NCI-H187 (cell line): Measurements from ENCODE around the gene BBS4.
"Not testable (repeated sequence)": the region's sequence is repeated elsewhere in the genome, so short reads cannot be mapped to it uniquely, and the experiment has no call there.

Experiments
- DNase-seq, 2 experiments: peaks; one replicate each; lab custom pipeline; 2025; lab: John Stamatoyannopoulos, UW

BBS4 gene

DNA sequence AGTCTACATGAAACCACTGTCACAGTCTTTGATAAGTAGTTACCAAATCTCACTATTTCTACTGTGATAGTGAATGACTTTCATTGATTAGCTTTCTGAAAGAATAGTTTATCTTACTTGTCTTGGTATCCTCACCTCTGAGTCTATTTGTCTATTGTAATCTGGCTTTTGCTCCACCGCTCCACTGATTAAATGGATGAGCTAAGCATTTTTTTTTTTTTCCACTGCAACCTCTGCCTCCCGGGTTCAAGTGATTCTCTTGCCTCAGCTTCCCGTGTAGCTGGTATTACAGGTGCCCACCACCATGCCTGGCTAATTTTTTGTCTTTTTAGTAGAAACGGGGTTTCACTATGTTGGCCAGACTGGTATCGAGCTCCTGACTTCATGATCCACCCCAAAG is 12.9 kb downstream of the BBS4 start:
- DNase-seq: no peak

DNA sequence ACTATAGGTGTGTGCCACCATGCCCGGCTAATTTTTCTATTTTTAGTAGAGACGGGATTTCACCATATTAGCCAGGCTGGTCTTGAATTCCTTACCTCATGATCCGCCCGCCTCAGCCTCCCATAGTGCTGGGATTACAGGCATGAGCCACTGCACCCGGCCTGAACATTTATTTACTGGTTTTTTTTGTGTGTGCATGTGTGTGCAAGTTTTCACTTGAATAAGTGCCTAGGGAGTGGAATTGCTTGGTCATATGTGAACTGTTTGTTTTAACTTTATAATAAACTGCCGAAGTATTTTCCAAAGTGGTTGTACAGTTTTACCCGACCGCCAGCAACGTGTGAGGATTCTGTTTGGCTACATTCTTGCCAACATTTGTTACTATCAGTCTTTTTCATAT is 14.1 kb downstream of the BBS4 start:
- DNase-seq: no peak

DNA sequence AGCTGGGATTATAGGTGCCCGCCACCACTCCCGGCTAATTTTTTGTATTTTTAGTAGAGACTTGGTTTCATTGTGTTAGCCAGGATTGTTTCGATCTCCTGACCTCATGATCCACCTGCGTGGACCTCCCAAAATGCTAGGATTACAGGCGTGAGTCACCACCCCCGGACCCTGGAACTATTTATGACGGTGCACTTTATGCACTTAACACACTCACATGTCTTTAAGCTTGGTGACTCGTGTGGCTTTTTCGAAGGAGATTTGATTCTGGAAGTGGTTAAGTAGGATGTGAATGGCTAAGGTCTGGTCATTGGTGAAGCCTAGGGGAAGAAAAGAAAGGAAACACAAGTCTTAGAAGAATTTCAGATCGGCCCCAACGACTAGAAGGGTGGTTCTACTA is 20.3 kb downstream of the BBS4 start:
- no peak for DNase-seq

DNA sequence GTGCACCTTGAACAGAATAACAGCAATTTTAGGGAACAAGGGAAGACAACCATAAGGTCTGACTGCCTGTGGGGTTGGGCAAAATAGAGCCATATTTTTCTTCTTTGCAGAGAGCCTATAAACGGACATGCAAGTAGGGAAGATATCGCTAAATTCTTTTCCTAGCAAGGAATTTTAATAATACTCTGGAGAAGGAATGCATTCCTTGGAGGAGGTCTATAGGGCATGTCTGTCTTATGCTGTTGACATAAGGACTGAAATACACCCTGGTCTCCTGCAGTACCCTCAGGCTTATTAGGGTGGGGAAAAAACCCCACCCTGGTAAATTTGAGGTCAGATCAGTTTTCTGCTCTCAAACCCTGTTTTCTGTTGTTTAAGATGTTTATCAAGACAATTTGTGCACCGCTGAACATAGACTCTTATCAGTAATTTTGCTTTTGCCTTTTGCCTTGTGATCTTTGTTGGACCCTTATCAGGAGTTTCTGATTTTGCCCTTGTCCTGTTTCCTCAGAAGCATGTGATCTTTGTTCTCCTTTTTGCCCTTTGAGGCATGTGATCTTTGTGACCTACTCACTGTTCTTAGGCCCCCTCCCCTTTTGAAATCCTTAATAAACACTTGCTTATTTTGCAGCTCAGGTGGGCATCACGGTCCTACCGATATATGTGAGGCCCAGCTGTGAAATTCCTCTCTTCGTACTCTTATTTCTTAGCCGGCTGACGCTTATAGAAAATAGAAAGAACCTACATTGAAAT is 22.7 kb downstream of the BBS4 start:
- DNase-seq: not testable (repeated sequence)

GRCh38 chr15:72722071-72722696 is 36.2 kb downstream of the BBS4 start:
- DNase-seq: peak in 1 of 2 experiments; percentile 15

GRCh38 chr15:72724028-72724427 is 38.0 kb downstream of the BBS4 start:
- no peak for DNase-seq

GRCh38 chr15:72725446-72725845 is 39.4 kb downstream of the BBS4 start:
- no peak for DNase-seq

DNA sequence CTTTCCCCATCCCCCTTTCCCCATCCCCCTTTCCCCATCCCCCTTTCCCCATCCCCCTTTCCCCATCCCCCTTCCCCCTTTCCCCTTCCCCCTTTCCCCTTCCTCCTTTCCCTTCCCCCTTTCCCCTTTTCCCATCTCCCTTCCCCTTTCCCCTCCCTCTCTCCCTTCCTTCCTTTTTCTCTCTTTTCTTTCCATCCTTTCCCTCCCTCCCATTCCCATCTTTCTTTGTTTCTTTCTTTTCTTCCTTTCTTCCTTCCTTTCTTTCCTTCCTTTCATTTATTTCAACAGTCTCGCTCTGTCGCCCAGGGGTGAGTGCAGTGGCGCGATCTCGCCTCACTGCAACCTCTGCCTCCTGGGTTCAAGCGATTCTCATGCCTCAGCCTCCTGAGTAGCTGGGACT is 39.8 kb downstream of the BBS4 start:
- DNase-seq: not testable (repeated sequence)

DNA sequence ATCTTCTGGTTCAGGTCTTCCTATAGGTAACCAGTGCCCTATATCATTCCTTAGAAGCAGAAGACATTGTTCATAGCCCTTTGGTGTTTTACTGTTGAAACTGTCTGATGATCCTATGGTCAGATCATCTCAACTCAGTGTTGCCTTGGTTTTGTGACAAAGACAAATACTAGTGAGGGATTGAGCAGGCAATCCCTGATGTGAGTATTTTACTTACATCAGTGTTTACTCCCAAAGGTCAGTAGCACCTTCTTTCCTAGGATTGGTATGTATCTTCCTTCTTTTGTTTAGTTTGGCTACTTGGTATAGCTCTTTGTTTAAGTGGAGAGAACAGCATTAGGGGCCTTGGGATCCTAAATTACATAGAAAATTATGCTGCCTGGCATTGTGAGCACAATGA is 41.1 kb downstream of the BBS4 start:
- no peak for DNase-seq

DNA sequence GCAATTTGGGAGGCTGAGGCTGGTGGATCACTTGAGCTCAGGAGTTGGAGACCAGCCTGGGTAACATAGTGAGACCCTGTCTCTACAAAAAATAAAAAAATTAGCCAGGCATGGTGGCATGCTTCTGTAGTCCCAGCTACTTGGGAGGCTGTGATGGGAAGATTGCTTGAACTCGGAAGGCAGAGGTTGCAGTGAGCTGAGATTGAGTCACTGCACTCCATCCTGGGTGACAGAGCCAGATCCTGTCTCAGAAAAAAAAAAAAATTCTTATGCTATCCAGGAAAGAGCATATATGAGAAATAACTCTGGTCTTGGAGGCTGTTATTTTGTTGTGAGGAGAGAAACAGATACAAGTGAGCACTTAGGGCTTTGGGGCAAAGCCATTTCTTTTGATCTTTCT is 42.2 kb downstream of the BBS4 start:
- DNase-seq: not testable (repeated sequence)

DNA sequence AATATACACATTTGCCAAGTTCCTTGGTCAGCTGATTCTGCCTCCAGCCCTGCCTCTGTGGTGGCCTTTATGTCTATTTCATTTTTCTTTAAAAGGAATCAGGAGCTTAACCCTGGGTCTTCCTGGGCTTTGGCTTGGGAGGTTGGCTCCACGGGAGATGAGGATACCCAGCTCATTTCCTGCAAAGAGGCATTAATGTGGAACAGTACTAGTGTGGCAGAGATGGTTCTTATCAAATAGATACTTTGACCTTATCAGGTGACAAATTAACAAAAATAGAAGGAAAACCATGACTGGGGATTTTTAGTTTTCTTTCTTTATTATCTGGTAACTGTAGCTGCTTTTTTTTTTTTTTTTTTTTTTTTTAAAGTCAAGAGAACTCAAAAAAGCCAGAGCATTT is 42.8 kb downstream of the BBS4 start:
- no peak for DNase-seq

- no peak for DNase-seq
Observed at GRCh38 chr15:72732086-72732485, 46.1 kb downstream of the BBS4 start.

DNA sequence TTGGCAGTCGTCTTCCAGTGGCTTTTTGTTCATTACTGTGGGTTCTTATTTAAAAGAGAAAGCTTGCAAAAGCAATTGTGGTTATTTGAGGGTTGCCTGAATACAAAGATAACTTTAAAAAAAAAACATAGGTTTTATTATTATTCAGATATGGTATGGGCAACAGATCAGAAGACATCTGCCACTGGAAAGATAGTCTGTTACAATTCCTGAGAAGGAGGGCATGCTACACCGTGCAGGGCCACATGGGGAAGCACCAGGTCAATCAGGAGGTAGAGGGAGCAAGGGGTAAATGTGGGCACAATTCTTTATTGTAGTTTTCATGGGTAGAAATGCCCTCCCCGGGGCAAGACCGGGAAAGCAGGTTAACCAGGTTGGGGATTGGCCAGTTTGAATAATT is 46.5 kb downstream of the BBS4 start:
- DNase-seq: no peak

DNA sequence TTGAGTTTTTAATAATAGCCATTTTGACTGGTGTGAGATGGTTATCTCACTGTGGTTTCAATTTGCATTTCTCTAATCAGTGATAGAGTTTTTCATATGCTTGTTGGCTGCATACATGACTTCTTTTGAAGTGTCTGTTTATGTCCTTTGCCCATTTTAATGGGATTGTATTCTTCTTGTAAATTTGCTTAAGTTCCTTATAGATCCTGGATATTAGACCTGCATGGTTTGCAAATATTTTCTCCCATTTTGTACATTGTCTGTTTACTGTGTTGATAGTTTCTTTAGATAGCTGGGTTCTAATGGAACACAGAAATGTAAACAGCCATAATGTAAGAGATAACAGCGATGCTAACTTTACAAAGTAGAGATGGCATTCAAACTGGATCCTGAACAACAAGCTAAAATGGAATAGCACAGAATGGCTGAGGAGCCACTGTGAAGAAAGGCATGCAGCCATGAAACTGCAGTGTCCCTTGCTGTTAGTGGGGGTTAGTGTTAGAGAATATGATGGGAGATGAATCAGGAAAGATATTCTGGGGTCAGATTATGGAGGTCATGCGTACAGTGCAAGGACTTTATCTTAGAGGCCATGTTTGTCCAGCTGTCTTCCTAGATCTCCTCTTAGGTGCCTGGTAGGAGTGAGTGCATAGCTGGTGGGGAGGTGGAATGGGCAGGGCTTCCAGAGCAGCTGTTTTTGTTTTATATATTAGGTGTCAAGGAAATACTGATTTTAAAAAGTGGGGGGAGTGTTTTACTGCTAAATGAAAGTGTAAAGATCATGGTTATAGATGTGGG is 48.1 kb downstream of the BBS4 start:
- DNase-seq: no peak

DNA sequence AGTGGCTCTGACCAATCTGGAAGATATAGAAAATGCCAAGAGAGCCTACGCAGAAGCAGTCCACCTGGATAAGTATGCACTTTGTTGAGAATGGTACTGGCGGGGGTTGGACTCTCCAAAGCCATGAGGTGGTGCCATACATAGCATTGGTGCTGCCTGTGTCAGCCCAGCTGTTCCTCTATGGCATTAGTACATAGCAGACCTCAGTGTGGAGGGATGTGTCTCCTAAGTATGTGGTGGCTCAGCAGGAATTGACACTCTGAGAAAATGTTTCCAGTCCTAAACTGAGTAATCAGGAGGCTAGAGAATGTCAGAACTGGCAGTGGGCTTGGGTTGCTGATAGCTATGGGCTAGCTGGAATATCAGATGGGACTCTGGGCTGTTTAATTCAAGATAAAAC is 49.1 kb downstream of the BBS4 start:
- DNase-seq: no peak

DNA sequence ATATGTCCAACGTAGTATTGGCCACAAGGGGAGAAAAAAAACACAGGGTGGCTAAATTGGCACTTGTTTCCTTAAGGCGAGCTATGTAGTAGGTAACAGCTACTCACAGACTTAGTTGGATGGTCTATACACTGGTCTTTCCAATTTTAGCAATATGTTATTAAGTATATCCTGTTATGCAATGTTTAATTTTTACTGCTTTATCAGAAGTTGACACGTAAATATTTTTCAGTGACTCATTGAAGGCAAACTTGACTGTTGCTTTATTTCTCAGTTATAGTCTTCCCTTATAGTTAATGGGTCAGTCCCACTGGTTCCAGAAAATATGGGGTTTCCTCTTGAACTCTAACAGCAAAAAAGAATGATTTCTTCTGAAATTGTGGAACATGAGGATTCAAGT is 51.1 kb downstream of the BBS4 start:
- DNase-seq: no peak

GRCh38 chr15:72737723-72738122 is 51.7 kb downstream of the BBS4 start:
- no peak for DNase-seq

DNA sequence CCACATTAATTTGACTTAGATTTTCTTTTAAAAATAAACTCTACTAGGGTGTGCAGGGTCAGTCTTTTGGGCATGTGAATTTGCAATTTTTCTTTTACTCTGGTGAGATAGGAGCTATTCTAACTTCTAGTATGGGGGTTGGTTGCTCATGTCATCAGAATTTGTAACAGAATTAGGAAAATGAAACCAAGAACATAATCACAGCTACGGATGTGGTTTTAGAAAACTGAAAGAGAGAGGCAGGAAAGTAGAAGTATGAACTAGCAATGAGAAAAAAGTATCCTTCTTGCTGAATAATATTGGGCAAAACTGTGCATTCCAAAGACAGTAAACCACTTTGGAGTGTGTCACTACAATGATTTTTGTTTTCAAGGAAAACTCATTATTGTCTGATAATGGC is 54.2 kb downstream of the BBS4 start:
- DNase-seq: no peak

GRCh38 chr15:72749700-72750099 is 63.7 kb downstream of the BBS4 start:
- no peak for DNase-seq

DNA sequence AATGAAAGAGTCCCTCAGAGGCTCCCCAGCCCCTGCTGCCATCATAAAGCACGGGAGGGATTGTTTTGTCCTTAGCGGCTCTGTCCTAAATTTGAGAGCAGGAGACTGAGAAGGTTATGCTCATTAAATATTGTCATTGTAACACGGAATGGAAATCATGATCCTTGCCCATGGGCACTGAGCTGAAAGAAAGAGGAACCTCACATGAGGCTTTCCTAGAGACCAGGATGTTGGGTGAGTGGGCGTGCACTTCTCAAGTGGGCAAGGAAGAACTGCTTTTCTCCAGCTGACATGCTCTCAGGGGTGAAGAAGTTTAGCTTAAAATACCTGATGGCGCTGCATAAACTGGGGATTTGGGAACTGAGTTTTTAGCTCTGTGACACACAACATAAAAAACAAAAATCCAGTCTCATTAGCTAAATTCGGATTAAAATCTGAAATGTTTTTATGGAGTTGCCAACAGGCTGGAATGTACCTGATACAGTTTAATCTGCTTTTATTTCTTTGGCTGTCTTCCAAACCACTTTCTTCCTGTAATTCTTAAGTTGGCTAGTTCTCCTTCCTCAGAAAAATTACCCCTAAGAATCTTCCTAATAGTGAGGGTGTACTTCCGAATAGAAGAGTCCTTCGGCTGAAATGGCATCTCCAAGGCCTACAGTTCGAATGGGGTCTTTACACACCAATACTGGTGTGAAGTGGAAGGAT is 65.9 kb downstream of the BBS4 start:
- no peak for DNase-seq

- no peak for DNase-seq
Observed at GRCh38 chr15:72754096-72754495, 68.1 kb downstream of the BBS4 start.

GRCh38 chr15:72758182-72758581 is 72.2 kb downstream of the BBS4 start:
- DNase-seq: no peak
